ENCODE results near the gene TNNI3.
"Not testable (repeated sequence)": the region's sequence is repeated elsewhere in the genome, so short reads cannot be mapped to it uniquely, and the experiment has no call there.

TNNI3 gene

DNA sequence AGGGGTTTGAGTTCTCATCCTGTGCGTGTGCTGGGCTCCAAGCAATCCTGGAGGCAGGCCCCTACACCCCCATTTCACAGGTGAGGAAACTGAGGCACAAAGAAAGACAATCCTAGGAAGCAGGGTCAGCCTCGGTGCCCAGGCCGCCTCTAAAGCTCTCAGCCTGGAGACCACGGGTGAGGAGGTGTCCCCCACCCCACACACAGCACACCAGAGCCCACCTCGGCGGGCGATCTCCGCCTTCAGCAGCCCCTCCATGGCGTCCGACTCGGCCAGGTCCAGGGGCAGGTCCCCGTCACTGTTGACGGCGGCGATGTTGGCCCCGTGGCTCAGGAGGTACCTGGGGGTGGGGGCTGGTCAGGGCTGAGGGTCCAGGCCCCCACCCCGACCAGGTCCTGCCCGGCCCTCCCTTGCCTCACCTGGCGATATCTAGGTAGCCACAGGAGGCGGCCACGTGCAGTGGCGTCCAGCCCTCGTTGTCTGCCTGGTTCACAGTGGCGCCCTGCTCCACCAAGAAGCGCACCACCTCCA, 45.2 kb downstream of the TNNI3 start:
- no peak for DNase-seq

DNA sequence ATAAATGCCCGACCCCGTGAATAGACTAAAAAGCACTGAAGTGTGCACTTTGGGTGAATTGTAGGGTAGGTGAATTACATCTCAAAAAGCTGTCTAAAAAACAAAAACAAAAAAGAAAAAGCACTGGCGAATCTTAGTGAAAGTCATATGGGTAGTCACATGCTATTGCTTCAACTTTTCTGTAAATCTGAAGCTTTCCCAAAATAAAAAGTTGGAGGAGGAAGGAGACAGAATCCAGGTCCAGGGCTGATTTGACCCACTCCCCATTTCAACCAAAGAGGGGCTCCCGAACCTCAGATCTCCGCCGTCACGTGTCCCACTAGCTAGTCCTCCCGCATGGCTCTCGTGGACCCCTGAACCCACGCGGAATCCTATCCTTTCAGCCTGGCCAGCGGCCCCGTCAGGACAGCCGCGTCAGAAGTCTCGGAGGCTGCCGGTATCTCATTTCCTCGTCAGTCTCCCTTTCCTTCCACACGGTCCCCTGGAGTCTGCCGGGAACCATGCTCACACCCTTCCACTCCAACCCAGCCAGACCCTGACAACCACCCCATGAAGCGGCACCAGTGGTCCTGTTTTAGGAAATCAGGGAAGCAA, 46.2 kb downstream of the TNNI3 start:
- DNase-seq: no peak

GRCh38 chr19:55109527-55110291, 47.8 kb downstream of the TNNI3 start:
- DNase-seq: no peak

- not testable (repeated sequence) for DNase-seq
Measured at GRCh38 chr19:55107252-55107651, 50.3 kb downstream of the TNNI3 start.

DNA sequence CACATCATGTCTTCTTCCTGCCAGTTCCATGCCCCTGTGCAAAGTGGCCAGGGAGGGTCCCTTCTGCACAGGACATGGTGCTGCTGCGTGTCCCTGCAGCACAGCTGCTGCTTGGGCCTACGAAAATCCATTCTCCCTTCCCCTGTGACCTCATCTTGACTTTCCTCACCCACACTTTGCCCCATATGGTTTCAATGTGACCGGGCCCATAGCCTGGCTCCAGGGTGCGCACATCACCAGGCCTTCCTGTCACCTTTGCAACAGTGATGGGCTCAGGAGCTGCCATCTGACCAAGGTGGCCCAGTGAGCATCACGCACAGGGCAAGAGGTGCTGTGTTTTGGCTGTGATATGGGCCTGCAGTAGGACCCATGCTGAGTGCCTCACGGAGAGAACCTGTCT, 50.9 kb downstream of the TNNI3 start:
- DNase-seq: no peak

GRCh38 chr19:55105237-55105636, 52.3 kb downstream of the TNNI3 start:
- DNase-seq: no peak

DNA sequence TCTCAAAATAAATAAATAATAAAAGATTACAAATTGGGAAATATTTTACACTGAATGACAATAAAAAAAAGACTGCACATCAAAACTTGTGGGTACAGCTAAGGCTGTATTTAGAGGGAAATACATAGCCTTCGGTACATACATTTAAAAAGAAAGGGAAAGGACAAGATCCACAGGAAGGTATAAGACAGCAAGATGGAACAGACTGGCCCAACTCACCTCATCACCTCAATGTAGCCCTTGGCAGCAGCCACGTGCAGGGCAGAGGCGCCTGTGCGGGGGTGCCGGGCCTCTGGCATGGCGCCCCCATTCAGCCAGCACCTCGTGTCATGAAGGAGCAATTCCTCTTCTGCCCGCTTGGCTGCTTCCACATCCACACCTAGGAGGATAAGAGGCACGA, 54.3 kb downstream of the TNNI3 start:
- no peak for DNase-seq
